Gastrocnemius medialis (tissue), 4 donors: ENCODE results near the gene FANCD2.

Experiments used
- CTCF ChIP-seq, 5 experiments: fragments of 450-650 bp in 3 of 5; fragments of 200-600 bp in 2 of 5; sonication (generic) in 2 of 5; IDR thresholded peaks in 4 of 5; conservative IDR thresholded peaks in 1 of 5; 1 replicate in 4 of 5; 2 replicates in 1 of 5; pipeline ENCODE4 v1.5.1; 2016 to 2019; ENCODE audit warnings: antibody characterized with exemption in 5 of 5, mild to moderate bottlenecking in 3 of 5, moderate library complexity in 3 of 5
- POLR2A ChIP-seq, 2 donors: fragments of 450-650 bp; IDR thresholded peaks; one replicate each; pipeline ENCODE4 v1.6.1; 2017; ENCODE audit warnings: antibody characterized with exemption in 2 of 2, mild to moderate bottlenecking in 2 of 2, moderate library complexity in 2 of 2

GRCh38 chr3:10119376-10119775 is 93.1 kb downstream of the FANCD2 start:
- no peak for TF ChIP-seq CTCF (IDR thresholded peaks at IDR 0.05 in 4 of 5, conservative IDR thresholded peaks at IDR 0.05 in 1 of 5)
- TF ChIP-seq POLR2A (IDR thresholded peaks at IDR 0.05): no peak
